Liver (tissue), 9 donors: Measurements from ENCODE around the gene STK17A. TPM values are rescaled to one million over a fixed set of nuclear protein-coding genes. Genes with fewer than 3 reads are reported as not detected.

Experiments
- DNase-seq: peaks from one replicate; pipeline ENCODE4 v3.0.0-alpha.2; 2017; ENCODE audit warnings: low spot score
- H3K27ac ChIP-seq, 2 donors: one replicate each; pipeline ENCODE4 v1.7.0; 2013; ENCODE audit warnings: inconsistent platforms in 2 of 2, low read length in 2 of 2, control low read depth in 1 of 2, low read depth in 1 of 2, mild to moderate bottlenecking in 1 of 2
- H3K27me3 ChIP-seq, 4 donors: one replicate each; pipeline versions ENCODE4 v1.6.1 to v1.7.0; 2013; ENCODE audit warnings: low read length in 3 of 4, inconsistent platforms in 1 of 4, mild to moderate bottlenecking in 1 of 4, moderate library complexity in 1 of 4; ENCODE audit not compliant: control insufficient read depth in 4 of 4, insufficient read depth in 4 of 4
- H3K36me3 ChIP-seq, 4 donors: one replicate each; pipeline versions ENCODE4 v1.6.1 to v1.7.0; 2013; ENCODE audit warnings: low read length in 3 of 4, mild to moderate bottlenecking in 3 of 4, low read depth in 1 of 4, moderate library complexity in 1 of 4; ENCODE audit not compliant: control insufficient read depth in 4 of 4, insufficient read depth in 3 of 4
- H3K4me1 ChIP-seq, 4 donors: one replicate each; pipeline versions ENCODE4 v1.6.1 to v1.7.0; 2013; ENCODE audit warnings: low read length in 3 of 4, mild to moderate bottlenecking in 3 of 4, moderate library complexity in 1 of 4; ENCODE audit not compliant: control insufficient read depth in 4 of 4, insufficient read depth in 4 of 4
- H3K4me3 ChIP-seq, 3 donors: one replicate each; pipeline versions ENCODE4 v1.6.1 to v1.7.0; 2013; ENCODE audit warnings: low read length in 3 of 3, control low read depth in 1 of 3, low read depth in 1 of 3, mild to moderate bottlenecking in 1 of 3
- H3K9ac ChIP-seq, 2 donors: one replicate each; pipeline ENCODE4 v1.7.0; 2013; ENCODE audit warnings: low read length in 2 of 2, mild to moderate bottlenecking in 2 of 2, moderate library complexity in 2 of 2, control low read depth in 1 of 2, low read depth in 1 of 2
- H3K9me3 ChIP-seq, 4 donors: one replicate each; pipeline versions ENCODE4 v1.6.1 to v1.7.0; 2013; ENCODE audit warnings: low read length in 3 of 4; ENCODE audit not compliant: control insufficient read depth in 4 of 4
- EGR1 ChIP-seq, 2 donors: IDR thresholded peaks; 2 replicates each; pipeline ENCODE4 v1.6.1; 2016 to 2018; ENCODE audit warnings: antibody characterized with exemption in 2 of 2, low read depth in 2 of 2
- FOXA1 ChIP-seq: IDR thresholded peaks from 2 replicates; pipeline ENCODE4 v1.6.1; 2016; ENCODE audit warnings: antibody characterized with exemption
- FOXA2 ChIP-seq: IDR thresholded peaks from 2 replicates; pipeline ENCODE4 v1.6.1; 2016; ENCODE audit warnings: antibody characterized with exemption
- HNF4A ChIP-seq, 2 donors: conservative IDR thresholded peaks; 2 replicates each; pipeline ENCODE4 v1.6.1; 2016; ENCODE audit warnings: antibody characterized with exemption in 2 of 2, mild to moderate bottlenecking in 2 of 2
- HNF4G ChIP-seq: IDR thresholded peaks from 2 replicates; pipeline ENCODE4 v1.6.1; 2016; ENCODE audit warnings: antibody characterized with exemption
- JUND ChIP-seq, 2 donors: IDR thresholded peaks; 2 replicates each; pipeline ENCODE4 v1.6.1; 2016; ENCODE audit warnings: antibody characterized with exemption in 2 of 2
- NR2F2 ChIP-seq: IDR thresholded peaks from 2 replicates; pipeline ENCODE4 v1.6.1; 2016; ENCODE audit warnings: antibody characterized with exemption
- RAD21 ChIP-seq, 2 donors: IDR thresholded peaks; 2 replicates each; pipeline ENCODE4 v1.6.1; 2016; ENCODE audit warnings: antibody characterized with exemption in 2 of 2, mild to moderate bottlenecking in 2 of 2
- RXRA ChIP-seq, 2 donors: IDR thresholded peaks; 2 replicates each; pipeline ENCODE4 v1.6.1; 2017 to 2018; ENCODE audit warnings: antibody characterized with exemption in 2 of 2, mild to moderate bottlenecking in 1 of 2
- SP1 ChIP-seq: IDR thresholded peaks from 2 replicates; pipeline ENCODE4 v1.6.1; 2018; ENCODE audit warnings: antibody characterized with exemption, mild to moderate bottlenecking
- TAF1 ChIP-seq: conservative IDR thresholded peaks from 2 replicates; pipeline ENCODE4 v1.6.1; 2016; ENCODE audit warnings: antibody characterized with exemption, mild to moderate bottlenecking
- YY1 ChIP-seq: IDR thresholded peaks from 2 replicates; pipeline ENCODE4 v1.6.1; 2016; ENCODE audit warnings: antibody characterized with exemption, mild to moderate bottlenecking
- ZBTB33 ChIP-seq: IDR thresholded peaks from 2 replicates; pipeline ENCODE4 v1.6.1; 2016; ENCODE audit warnings: antibody characterized with exemption
- WGBS: extraction: QIAGEN DNeasy Blood & Tissue Kit; methylation state at CpG from one replicate; pipeline ENCODE4 v1.1.7; 2013; 5-methylcytosine and 5-hydroxymethylcytosine counted together
- polyA plus RNA-seq, 2 donors: library from polyadenylated mRNA; stranded (reverse) in 1 of 2; unstranded in 1 of 2; fragments of 200-250 nt in 1 of 2; fragments of >200 nt in 1 of 2; fragmentation: Nextera tagmentation in 1 of 2; extraction: Ambion mirVana in 1 of 2; gene quantifications; one replicate each; pipeline versions ENCODE4 v1.2.1 to v1.2.3, GENCODE V29; 2013 to 2015
- total RNA-seq, 2 donors: library from RNA; depleted of rRNA; stranded (reverse); fragments of >200 nt; gene quantifications; one replicate each; pipeline ENCODE4 v1.2.3, GENCODE V29; 2014
- TF ChIP-seq, protein P1 (sequence below): fragments of 150-350 bp; IDR thresholded peaks from 2 replicates; pipeline ENCODE4 v1.5.1; 2017; ENCODE audit warnings: improper control_type of control experiment, low read depth, low read length; ENCODE audit not compliant: missing input control
- TF ChIP-seq, protein P2 (sequence below): IDR thresholded peaks from 2 replicates; pipeline ENCODE4 v1.6.1; 2016; ENCODE audit warnings: antibody characterized with exemption, mild to moderate bottlenecking
- TF ChIP-seq, protein P3 (sequence below): IDR thresholded peaks from 2 replicates; pipeline ENCODE4 v1.6.1; 2016; ENCODE audit warnings: antibody characterized with exemption
- TF ChIP-seq, protein P4 (sequence below): IDR thresholded peaks from 2 replicates; pipeline ENCODE4 v1.6.1; 2016; ENCODE audit warnings: antibody characterized with exemption
- donor health status: healthy.
- donor health status: healthy.
- donor health status: healthy.
- donor health status: healthy.
- donor health status: healthy.

STK17A gene
- total and polyA plus RNA-seq, 4 donors, result 3.0 to 18.2 (median 7.2) TPM

- Histone ChIP-seq H3K4me1 (peaks cover 0 to 1% (median 0%) of the 10 kb centered on the region in 4 donors), H3K9me3 (no peaks in the 10 kb centered on the region), H3K4me3 (no peak overlapping the region), H3K27me3 (no peaks in the 10 kb centered on the region), H3K27ac (no peak overlapping the region), H3K36me3 (peaks cover 0 to 15% (median 7%) of the 10 kb centered on the region in 4 donors), H3K9ac (no peak overlapping the region)
- no peak for DNase-seq
- WGBS, result 95% methylated on average over 2 of the region's 2 CpGs
- TF ChIP-seq, protein P1, sequence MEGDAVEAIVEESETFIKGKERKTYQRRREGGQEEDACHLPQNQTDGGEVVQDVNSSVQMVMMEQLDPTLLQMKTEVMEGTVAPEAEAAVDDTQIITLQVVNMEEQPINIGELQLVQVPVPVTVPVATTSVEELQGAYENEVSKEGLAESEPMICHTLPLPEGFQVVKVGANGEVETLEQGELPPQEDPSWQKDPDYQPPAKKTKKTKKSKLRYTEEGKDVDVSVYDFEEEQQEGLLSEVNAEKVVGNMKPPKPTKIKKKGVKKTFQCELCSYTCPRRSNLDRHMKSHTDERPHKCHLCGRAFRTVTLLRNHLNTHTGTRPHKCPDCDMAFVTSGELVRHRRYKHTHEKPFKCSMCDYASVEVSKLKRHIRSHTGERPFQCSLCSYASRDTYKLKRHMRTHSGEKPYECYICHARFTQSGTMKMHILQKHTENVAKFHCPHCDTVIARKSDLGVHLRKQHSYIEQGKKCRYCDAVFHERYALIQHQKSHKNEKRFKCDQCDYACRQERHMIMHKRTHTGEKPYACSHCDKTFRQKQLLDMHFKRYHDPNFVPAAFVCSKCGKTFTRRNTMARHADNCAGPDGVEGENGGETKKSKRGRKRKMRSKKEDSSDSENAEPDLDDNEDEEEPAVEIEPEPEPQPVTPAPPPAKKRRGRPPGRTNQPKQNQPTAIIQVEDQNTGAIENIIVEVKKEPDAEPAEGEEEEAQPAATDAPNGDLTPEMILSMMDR, result no peak
- TF ChIP-seq, protein P2, sequence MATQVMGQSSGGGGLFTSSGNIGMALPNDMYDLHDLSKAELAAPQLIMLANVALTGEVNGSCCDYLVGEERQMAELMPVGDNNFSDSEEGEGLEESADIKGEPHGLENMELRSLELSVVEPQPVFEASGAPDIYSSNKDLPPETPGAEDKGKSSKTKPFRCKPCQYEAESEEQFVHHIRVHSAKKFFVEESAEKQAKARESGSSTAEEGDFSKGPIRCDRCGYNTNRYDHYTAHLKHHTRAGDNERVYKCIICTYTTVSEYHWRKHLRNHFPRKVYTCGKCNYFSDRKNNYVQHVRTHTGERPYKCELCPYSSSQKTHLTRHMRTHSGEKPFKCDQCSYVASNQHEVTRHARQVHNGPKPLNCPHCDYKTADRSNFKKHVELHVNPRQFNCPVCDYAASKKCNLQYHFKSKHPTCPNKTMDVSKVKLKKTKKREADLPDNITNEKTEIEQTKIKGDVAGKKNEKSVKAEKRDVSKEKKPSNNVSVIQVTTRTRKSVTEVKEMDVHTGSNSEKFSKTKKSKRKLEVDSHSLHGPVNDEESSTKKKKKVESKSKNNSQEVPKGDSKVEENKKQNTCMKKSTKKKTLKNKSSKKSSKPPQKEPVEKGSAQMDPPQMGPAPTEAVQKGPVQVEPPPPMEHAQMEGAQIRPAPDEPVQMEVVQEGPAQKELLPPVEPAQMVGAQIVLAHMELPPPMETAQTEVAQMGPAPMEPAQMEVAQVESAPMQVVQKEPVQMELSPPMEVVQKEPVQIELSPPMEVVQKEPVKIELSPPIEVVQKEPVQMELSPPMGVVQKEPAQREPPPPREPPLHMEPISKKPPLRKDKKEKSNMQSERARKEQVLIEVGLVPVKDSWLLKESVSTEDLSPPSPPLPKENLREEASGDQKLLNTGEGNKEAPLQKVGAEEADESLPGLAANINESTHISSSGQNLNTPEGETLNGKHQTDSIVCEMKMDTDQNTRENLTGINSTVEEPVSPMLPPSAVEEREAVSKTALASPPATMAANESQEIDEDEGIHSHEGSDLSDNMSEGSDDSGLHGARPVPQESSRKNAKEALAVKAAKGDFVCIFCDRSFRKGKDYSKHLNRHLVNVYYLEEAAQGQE, result no peak
Observed at GRCh38 chr7:43628431-43628830, 45.5 kb downstream of the STK17A start.

GRCh38 chr7:43629857-43630256 is 46.9 kb downstream of the STK17A start:
- 84% methylated on average over 6 of the region's 6 CpGs for WGBS
- Histone ChIP-seq H3K27me3 (no peaks in the 10 kb centered on the region), H3K9ac (no peak overlapping the region), H3K4me1 (peaks cover 0 to 1% (median 0%) of the 10 kb centered on the region in 4 donors), H3K4me3 (no peak overlapping the region), H3K9me3 (no peaks in the 10 kb centered on the region), H3K36me3 (peaks cover 0 to 15% (median 7%) of the 10 kb centered on the region in 4 donors), H3K27ac (no peak overlapping the region)
- no peak for TF ChIP-seq RAD21 (IDR thresholded peaks at IDR 0.05)
- TF ChIP-seq FOXA2, result no peak
- no peak for TF ChIP-seq HNF4A (conservative IDR thresholded peaks at IDR 0.05)
- TF ChIP-seq FOXA1, result no peak
- no peak for TF ChIP-seq JUND (IDR thresholded peaks at IDR 0.05)
- TF ChIP-seq ZBTB33, result no peak
- TF ChIP-seq, protein P3, sequence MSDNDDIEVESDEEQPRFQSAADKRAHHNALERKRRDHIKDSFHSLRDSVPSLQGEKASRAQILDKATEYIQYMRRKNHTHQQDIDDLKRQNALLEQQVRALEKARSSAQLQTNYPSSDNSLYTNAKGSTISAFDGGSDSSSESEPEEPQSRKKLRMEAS, result no peak
- TF ChIP-seq EGR1 (IDR thresholded peaks at IDR 0.05; ENCODE audit: low read depth in 2 of 2), result no peak
- TF ChIP-seq NR2F2, result no peak
- no peak for TF ChIP-seq SP1
- TF ChIP-seq TAF1, result no peak
- no peak for TF ChIP-seq RXRA (IDR thresholded peaks at IDR 0.05)
- TF ChIP-seq, protein P1, result no peak
- no peak for TF ChIP-seq HNF4G
- TF ChIP-seq, protein P4, sequence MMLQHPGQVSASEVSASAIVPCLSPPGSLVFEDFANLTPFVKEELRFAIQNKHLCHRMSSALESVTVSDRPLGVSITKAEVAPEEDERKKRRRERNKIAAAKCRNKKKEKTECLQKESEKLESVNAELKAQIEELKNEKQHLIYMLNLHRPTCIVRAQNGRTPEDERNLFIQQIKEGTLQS, result no peak
- TF ChIP-seq YY1, result no peak
- TF ChIP-seq, protein P2, result no peak
- DNase-seq, result no peak
